Stimulated activated CD8-positive, alpha-beta memory T cell treated with anti-CD3 and anti-CD28 coated beads, Interleukin-15, amount 100 ng/mL, for 24 hours (primary cell): Measurements from ENCODE around the gene TGM2.
"Not testable (repeated sequence)": the region's sequence is repeated elsewhere in the genome, so short reads cannot be mapped to it uniquely, and the experiment has no call there.

Experiments
- DNase-seq: peaks from one replicate; pipeline ENCODE4 v3.0.0-alpha.2; 2020; ENCODE audit warnings: low read depth

Gene TGM2

DNA sequence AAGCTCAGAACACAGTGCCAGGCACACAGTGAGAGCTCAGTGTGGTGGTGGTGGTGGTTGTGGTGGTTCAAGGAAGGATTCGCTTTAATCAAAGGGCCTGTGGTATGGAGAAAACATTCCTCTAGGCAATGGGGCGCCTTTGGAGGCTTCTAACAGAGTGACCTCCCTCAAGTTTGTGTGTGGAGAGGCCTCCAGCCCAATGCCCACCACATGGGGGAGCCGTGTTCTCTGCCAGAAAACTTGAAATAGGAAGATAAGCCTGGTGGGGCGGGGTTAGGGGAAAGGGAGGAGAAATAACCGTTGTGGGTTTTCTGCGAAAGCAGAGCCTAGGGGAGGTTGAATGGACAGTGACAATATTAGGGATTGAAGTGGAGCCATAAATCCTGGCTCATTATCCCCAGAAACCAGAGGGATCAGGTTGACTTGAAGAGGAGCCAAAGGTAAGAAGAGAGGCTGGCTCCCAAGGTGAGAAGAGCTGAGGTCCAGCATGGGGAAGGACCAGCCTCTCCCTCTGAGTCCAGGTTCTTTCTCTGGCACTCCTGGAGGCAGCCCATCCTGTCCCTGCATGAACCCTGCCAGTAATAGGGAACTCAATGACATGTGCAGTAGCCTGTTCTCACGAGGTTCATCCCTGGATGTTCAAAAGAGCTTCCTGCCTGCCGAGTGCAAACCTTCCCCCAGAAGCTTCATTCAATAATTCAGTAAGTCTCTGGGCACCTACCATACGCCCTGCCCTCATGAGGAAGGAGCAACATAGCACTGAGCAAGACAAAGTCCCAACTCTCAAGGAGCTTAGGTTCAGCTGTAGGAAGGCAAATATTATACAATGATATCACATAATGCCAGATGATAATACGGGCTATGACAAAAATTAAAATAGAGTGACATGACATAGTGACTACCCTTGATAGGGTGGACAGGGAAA is 51.4 kb downstream of the TGM2 start:
- DNase-seq, result no peak

DNA sequence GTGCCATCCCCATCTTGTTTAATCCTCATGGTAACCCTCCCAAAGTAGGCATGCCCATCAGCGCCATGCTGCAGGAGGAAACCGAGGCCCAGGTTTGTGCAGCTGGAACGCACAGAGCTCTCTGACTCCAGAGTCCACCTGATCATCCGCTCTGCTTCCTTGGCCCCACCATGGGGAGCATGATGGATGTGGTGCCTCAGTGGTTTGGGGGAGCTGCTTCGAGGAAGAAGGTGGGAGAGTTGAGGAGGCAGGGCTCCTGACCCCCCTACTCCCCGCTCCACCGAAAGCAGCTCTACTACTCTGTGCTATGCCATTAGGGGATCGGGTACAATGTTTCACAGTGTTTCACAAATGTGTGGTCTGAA is 52.2 kb downstream of the TGM2 start:
- DNase-seq, result no peak

DNA sequence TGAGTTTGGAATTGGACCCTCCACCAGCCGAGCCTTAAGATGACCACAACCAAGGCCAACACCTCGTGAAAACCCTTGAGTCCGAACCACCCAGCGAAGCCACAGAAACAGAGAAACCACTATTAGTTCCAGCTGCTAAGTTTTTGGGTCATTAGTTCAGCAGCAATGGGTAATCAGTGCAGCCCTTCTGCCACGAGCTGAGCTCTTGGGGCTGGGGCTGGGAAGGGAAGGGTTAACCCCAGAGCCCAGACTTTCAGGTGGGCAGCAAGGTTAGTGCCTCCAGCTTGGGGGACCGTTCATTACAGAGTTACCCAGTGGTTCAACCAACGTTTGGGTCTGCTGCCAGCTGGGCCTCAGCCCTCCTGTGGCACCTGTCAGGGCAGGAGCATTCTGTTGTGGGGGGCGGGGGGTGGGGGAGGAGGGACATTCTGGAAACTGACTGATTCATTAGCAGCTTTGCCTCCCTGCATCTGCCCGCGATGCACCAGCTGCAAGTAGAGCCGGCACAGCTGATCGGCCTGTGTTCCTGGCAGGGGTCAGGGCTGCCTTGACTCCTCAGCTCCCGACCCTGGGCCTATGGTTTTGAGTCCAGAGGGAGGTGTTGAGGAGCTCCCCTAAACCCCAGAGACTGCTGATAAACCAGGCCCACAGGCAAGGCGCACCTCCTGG is 52.7 kb downstream of the TGM2 start:
- DNase-seq, result no peak

DNA sequence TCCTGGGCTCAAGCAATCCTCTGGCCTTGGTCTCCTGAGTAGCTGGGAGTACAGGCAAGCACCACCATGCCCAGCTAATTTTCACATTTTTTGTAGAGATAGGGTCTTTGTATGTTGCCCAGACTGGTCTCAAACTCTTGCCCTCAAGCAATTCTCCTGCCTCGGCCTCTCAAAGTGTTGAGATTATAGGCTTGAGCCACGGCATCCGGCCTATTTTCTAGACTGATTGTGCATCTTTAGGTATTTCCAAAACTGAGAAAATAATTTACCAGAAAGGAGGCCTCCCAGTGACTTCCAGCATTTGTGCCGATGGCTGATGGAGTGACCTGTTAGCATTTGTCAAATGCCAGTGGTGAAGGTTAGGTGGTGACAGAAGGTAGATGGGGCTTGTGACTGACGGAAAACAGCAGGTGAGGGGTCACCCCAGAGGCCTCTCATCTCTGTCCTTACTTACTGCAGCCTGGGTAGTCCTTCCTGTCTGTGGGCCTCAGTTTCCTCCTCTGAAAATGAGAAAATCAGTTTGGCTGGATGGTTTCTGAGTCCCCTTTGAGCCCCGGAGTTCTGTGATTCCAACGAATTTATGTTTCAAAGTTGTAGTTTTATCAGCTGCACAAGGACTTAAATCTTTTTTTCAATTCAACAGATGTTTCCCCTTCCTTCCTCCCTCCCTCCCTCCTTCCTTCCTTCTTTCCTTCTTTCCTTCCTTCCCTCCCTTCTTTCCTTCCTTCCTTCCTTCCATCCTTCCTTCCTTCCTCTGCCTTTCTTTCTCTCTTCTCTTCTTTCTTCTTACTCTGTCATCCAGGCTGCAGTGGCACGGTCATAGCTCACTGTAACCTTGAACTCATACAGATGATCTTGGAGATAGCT is 53.5 kb downstream of the TGM2 start:
- no peak for DNase-seq

GRCh38 chr20:38110525-38111178 is 54.4 kb downstream of the TGM2 start:
- no peak for DNase-seq

DNA sequence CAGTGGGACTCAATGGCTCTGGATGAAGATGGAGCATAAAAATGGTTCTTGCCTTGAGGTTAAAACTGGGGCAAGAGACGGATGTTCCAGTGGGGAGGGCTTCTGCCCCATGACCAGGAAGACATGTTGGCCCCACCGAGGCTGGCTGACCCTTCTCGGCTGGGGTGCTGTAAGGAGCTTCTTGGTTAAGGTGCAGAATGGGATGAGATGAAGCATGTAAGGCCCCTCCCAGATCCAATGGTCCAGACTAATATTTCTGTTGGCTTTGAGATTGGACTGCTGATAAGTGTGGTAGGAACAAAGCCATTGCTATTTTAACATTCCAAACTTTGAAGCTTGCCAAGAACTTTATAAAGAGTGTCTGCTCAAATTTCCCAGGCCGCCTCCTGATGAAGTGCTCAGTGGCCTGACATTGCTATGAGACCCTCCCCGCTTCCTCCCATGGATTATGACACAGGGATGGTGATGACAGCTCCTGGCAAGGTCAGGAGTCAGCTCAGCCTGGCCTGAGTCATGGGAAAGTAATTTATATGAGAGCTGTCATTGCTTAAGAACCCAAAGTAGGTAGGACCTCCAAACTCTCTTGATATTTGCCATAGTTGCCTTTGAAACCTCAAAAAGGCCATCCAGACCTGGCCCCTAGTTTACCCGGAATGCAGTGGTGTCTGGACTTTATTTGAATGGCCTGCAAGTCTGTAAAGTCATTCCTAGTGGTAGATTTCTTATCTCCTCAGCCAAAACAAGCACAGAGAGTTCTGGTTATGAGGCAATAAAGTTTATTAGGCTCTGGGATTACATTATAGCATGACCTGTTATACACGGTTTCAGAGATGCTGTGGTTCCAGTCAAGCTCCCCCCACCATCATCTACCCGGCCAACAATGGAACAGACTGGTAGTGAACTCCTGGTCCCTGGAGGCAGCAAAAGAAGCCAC is 55.2 kb downstream of the TGM2 start:
- DNase-seq, result no peak

GRCh38 chr20:38108986-38109541 is 56.0 kb downstream of the TGM2 start:
- no peak for DNase-seq

DNA sequence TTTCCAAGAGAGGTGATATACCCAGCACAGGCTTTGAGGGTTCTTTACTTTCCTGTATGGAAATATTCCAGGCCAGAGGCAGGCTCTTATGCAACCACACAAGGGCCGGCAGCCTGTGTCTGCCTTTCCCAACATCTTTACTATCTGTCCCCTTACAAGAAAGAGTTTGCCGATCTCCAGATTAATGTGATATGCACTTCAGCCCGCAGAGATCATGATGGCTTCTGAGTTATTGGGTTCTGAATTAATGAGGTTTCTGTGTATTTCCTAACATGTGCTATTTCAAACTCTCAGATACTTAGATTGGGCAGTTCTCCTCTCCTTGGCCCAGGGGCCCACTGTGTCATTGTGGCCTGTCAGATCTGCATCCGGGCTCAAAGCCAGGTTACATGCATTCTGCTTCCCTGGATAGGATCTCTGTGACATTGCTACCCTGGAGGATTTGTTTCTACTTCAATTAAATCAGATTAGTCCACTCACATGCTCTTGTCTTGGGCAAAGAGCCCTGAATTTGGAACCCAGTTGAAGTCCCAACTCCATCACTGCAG is 56.6 kb downstream of the TGM2 start:
- DNase-seq, result no peak

DNA sequence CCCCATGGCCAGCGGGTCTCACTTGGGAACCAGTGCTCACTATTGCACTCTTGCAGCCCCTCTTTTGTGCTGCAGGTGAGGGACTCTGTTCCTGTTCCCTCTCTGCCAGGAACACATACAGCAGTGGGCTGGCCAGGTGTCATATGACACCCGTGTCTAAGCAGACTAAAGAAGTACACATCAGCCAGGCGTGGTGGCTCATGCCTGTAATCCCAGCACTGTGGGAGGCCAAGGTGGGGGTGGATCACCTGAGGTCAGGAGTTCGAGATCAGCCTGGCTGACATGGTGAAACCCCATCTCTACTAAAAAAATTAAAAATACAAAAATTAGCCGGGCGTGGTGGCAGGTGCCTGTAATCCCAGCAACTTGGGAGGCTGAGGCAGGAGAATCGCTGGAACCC is 57.2 kb downstream of the TGM2 start:
- not testable (repeated sequence) for DNase-seq

DNA sequence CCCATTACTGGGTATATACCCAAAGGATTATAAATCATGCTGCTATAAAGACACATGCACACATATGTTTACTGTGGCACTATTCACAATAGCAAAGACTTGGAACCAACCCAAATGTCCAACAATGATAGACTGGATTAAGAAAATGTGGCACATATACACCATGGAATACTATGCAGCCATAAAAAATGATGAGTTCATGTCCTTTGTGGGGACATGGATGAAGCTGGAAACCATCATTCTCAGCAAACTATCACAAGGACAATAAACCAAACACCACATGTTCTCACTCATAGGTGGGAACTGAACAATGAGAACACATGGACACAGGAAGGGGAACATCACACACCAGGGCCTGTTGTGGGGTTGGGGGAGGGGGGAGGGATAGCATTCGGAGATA is 57.7 kb downstream of the TGM2 start:
- not testable (repeated sequence) for DNase-seq

GRCh38 chr20:38106461-38106860 is 58.6 kb downstream of the TGM2 start:
- no peak for DNase-seq

- DNase-seq, result no peak
Observed at GRCh38 chr20:38104285-38104684, 60.8 kb downstream of the TGM2 start.

DNA sequence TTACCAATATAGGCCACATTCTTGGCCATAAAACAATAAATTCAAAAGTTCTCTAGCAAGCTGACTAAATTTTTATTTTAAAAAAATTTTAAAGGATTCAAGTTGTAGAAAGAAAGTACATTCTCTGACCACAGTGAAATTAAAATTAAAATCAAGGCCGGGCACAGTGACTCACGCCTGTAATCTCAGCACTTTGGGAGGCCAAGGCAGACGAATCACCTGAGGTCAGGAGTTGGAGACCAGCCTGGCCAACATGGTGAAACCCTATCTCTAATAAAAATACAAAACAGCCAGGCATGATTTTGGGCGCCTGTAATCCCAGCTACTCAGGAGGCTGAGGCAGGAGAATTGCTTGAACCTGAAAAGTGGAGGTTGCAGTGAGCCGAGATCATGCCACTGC is 62.9 kb downstream of the TGM2 start:
- not testable (repeated sequence) for DNase-seq

- no peak for DNase-seq
Observed at GRCh38 chr20:38098952-38099351, 66.1 kb downstream of the TGM2 start.

- DNase-seq, result no peak
Observed at GRCh38 chr20:38095017-38095686, 69.9 kb downstream of the TGM2 start.

DNA sequence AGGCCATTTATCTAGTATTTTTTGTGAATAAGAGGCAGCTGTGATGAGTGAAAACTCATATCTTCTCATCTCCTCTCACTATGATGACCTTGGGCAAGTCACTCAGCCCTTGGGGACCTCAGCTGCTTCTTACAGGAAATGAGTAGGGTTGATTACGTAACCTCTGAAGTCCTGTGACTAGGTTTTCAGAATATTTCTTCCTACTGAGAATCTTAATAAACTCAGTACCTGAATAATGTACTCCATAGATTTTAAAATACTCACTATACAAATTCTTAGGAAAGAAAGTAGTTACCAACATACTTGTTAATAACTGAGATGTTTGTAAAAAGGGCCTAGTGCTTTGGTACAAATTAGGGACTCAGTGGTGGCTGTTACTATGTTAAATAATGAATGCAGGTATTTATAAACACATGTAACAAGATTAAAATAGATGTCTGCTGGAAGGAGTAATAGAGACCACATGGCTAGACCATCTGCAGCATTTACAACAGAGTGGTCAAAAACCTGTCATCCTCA is 70.6 kb downstream of the TGM2 start:
- no peak for DNase-seq

GRCh38 chr20:38093641-38094077 is 71.4 kb downstream of the TGM2 start:
- DNase-seq, result no peak

DNA sequence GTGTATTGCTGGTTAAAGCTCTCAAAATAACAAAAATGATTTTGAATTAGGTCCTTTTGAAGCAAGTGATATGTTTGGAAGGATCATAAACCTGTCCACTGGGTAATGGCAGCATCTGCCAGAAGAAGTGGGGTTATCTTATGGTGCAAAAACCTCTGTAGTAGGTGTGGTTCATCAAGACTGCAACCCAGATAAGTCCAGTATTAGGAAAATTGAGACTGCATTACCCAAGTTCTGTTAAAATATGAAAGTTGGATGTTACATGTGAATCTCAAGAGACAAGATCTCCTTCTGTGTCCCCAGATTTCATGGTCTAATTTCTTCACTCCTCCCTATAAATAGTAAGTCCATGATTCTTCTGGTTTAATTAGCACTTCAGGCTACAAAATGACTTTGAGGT is 72.2 kb downstream of the TGM2 start:
- no peak for DNase-seq

- no peak for DNase-seq
Observed at GRCh38 chr20:38092260-38092857, 72.7 kb downstream of the TGM2 start.
